ENCODE measurements around the gene ANKRD55.

DNA sequence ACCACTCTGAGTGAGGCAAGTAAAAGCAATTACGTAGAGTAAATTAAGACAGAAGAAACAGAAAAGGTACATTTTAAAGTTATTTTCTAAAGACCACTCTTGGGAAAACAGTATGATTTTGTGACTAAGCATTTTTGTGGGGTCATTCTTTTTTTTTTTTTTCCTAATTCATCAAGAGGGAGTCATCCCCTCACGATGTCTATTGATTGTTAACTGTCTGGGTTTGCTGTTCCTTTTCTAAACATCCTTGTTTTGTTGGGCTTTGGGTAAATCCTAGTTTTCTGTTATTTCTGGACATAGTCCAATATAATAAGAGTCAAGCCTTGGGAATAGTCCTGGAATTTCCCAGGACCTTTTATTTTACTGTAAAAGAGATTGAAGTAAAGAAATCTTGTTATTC lies 63.8 kb downstream of the ANKRD55 start:
- TF ChIP-seq EP300 (IDR thresholded peaks at IDR 0.05), result no peak
- no peak for TF ChIP-seq CTCF (IDR thresholded peaks at IDR 0.05)
- no peak for TF ChIP-seq POLR2A (IDR thresholded peaks at IDR 0.05)
